IMR-90 (cell line): ENCODE results near the gene ATOH8. TPM values are rescaled to one million over a fixed set of nuclear protein-coding genes. Genes with fewer than 3 reads are reported as not detected.

Experiments
- ATAC-seq: fragments of 200-7000 bp; cut with Tn5 transposase; 2 replicates; pipeline ENCODE4 v1.9.1; 2020; ENCODE audit warnings: low read depth, mild to moderate bottlenecking, moderate library complexity
- BruUV-seq: library from RNA; stranded (reverse); fragments of 400-500 nt; replicated peaks from 2 replicates; lab custom pipeline; 2021; lab: Mats Ljungman, UMichigan
- CTCF ChIA-PET: fragments of 300-600 bp; formaldehyde crosslinking; extraction: SDS; loops from one replicate; lab custom pipeline; 2021; ENCODE audit warnings: antibody characterized with exemption; lab: Yijun Ruan, JAX
- POLR2A ChIA-PET: fragments of 300-600 bp; sonication (Branson Sonifier 250); formaldehyde crosslinking; loops from one replicate; lab custom pipeline; 2022; ENCODE audit warnings: antibody characterized with exemption; ENCODE audit not compliant: unreplicated experiment; lab: Charles Lee
- DNase-seq: peaks from one replicate; pipeline ENCODE4 v3.0.0; 2013
- H2AFZ ChIP-seq: replicated peaks from 2 replicates; pipeline ENCODE3; 2013; ENCODE audit warnings: low read length, mild to moderate bottlenecking; ENCODE audit not compliant: poor library complexity
- H2AK5ac ChIP-seq: 2 replicates; pipeline ENCODE4 v1.6.1; 2013; ENCODE audit warnings: low read depth, low read length, inconsistent platforms
- H2AK9ac ChIP-seq: replicated peaks from 2 replicates; pipeline ENCODE3; 2013; ENCODE audit warnings: mild to moderate bottlenecking, low read depth, low read length, moderate library complexity; ENCODE audit not compliant: poor library complexity
- H2BK120ac ChIP-seq: 2 replicates; pipeline ENCODE4 v1.6.1; 2013; ENCODE audit warnings: low read depth, low read length, inconsistent platforms
- H2BK15ac ChIP-seq: 3 replicates; pipeline ENCODE4 v1.6.1; 2013; ENCODE audit warnings: low read depth, low read length, inconsistent platforms
- H2BK20ac ChIP-seq: 2 replicates; pipeline ENCODE4 v1.6.1; 2013; ENCODE audit warnings: low read depth, mild to moderate bottlenecking, inconsistent platforms, low read length, moderate library complexity
- H2BK5ac ChIP-seq: 2 replicates; pipeline ENCODE4 v1.6.1; 2013; ENCODE audit warnings: mild to moderate bottlenecking, low read depth, low read length, inconsistent platforms; ENCODE audit not compliant: poor library complexity, severe bottlenecking
- H3K14ac ChIP-seq: replicated peaks from 2 replicates; pipeline ENCODE4 v1.6.1; 2013; ENCODE audit warnings: low read depth, low read length, inconsistent platforms
- H3K18ac ChIP-seq: 2 replicates; pipeline ENCODE4 v1.6.1; 2013; ENCODE audit warnings: low read depth, low read length, control low read depth
- H3K23ac ChIP-seq: 2 replicates; pipeline ENCODE4 v1.6.1; 2013; ENCODE audit warnings: low read depth, low read length, inconsistent platforms
- H3K27ac ChIP-seq: 2 replicates; pipeline ENCODE4 v1.5.1; 2013; ENCODE audit warnings: mild to moderate bottlenecking, control low read depth, low read length; ENCODE audit not compliant: insufficient read depth
- H3K27me3 ChIP-seq: 2 replicates; pipeline ENCODE4 v1.6.1; 2013; ENCODE audit warnings: low read length; ENCODE audit not compliant: control insufficient read depth, insufficient read depth
- H3K36me3 ChIP-seq: 2 replicates; pipeline ENCODE4 v1.6.1; 2013; ENCODE audit warnings: low read length, mixed read lengths; ENCODE audit not compliant: control insufficient read depth, insufficient read depth
- H3K4ac ChIP-seq: 2 replicates; pipeline ENCODE4 v1.6.1; 2013; ENCODE audit warnings: low read depth, low read length, inconsistent platforms
- H3K4me1 ChIP-seq: 2 replicates; pipeline ENCODE4 v1.6.1; 2013; ENCODE audit warnings: low read length, mixed read lengths; ENCODE audit not compliant: control insufficient read depth, insufficient read depth
- H3K4me2 ChIP-seq: 2 replicates; pipeline ENCODE4 v1.6.1; 2013; ENCODE audit warnings: low read depth, mild to moderate bottlenecking, control low read depth, low read length, moderate library complexity
- H3K4me3 ChIP-seq: 2 replicates; pipeline ENCODE4 v1.5.1; 2013; ENCODE audit warnings: low read depth, mild to moderate bottlenecking, control low read depth, low read length, moderate library complexity; ENCODE audit not compliant: insufficient read depth
- H3K56ac ChIP-seq: 2 replicates; pipeline ENCODE4 v1.6.1; 2013; ENCODE audit warnings: low read length, inconsistent platforms; ENCODE audit not compliant: insufficient read depth; ENCODE audit errors: extremely low read depth
- H3K79me1 ChIP-seq, 2 experiments: 2 replicates each; pipeline ENCODE4 v1.6.1; 2013; ENCODE audit warnings: low read length in 2 of 2, inconsistent platforms in 1 of 2, low read depth in 1 of 2
- H3K9ac ChIP-seq: 2 replicates; pipeline ENCODE4 v1.6.1; 2013; ENCODE audit warnings: low read depth, low read length, control low read depth
- H3K9me1 ChIP-seq: 2 replicates; pipeline ENCODE4 v1.6.1; 2013; ENCODE audit warnings: low read length, inconsistent platforms; ENCODE audit not compliant: insufficient read depth
- H3K9me3 ChIP-seq: 2 replicates; pipeline ENCODE4 v1.6.1; 2013; ENCODE audit warnings: low read length; ENCODE audit not compliant: control insufficient read depth, insufficient read depth
- H4K20me1 ChIP-seq: 2 replicates; pipeline ENCODE4 v1.6.1; 2013; ENCODE audit warnings: low read length, inconsistent platforms; ENCODE audit not compliant: insufficient read depth
- H4K5ac ChIP-seq: 2 replicates; pipeline ENCODE4 v1.6.1; 2013; ENCODE audit warnings: mild to moderate bottlenecking, low read depth, low read length, control low read depth
- H4K8ac ChIP-seq, 2 experiments: 2 replicates each; pipeline ENCODE4 v1.6.1; 2013; ENCODE audit warnings: low read depth in 2 of 2, low read length in 2 of 2, control low read depth in 1 of 2, inconsistent platforms in 1 of 2
- H4K91ac ChIP-seq: 2 replicates; pipeline ENCODE4 v1.6.1; 2013; ENCODE audit warnings: low read depth, low read length, inconsistent platforms; ENCODE audit not compliant: insufficient read depth
- BHLHE40 ChIP-seq: fragments of 150-350 bp; IDR thresholded peaks from 2 replicates; pipeline ENCODE4 v1.6.1; 2016; ENCODE audit warnings: mild to moderate bottlenecking, low read depth, low read length
- CEBPB ChIP-seq: IDR thresholded peaks from 2 replicates; pipeline ENCODE4 v1.6.1; 2012; ENCODE audit warnings: low read depth, low read length, improper control_type of control experiment
- CTCF ChIP-seq: conservative IDR thresholded peaks from 2 replicates; pipeline ENCODE4 v1.5.1; 2012; ENCODE audit warnings: mild to moderate bottlenecking, low read depth, low read length, improper control_type of control experiment
- ELK1 ChIP-seq: fragments of 150-350 bp; IDR thresholded peaks from 2 replicates; pipeline ENCODE4 v1.6.1; 2016; ENCODE audit warnings: low read depth, mild to moderate bottlenecking, low read length, moderate library complexity, borderline replicate concordance
- FOS ChIP-seq: fragments of 150-350 bp; IDR thresholded peaks from 2 replicates; pipeline ENCODE4 v1.6.1; 2016; ENCODE audit warnings: low read depth, low read length
- MXI1 ChIP-seq: IDR thresholded peaks from 2 replicates; pipeline ENCODE4 v1.6.1; 2012; ENCODE audit warnings: low read depth, mild to moderate bottlenecking, low read length, moderate library complexity, borderline replicate concordance
- POLR2A ChIP-seq: IDR thresholded peaks from 2 replicates; pipeline ENCODE4 v1.6.1; 2012; ENCODE audit warnings: mild to moderate bottlenecking, low read depth, low read length
- RAD21 ChIP-seq: IDR thresholded peaks from 2 replicates; pipeline ENCODE4 v1.6.1; 2012; ENCODE audit warnings: low read length, improper control_type of control experiment
- RCOR1 ChIP-seq: IDR thresholded peaks from 2 replicates; pipeline ENCODE4 v1.6.1; 2012; ENCODE audit warnings: mild to moderate bottlenecking, low read length, improper control_type of control experiment; ENCODE audit not compliant: insufficient replicate concordance
- RFX5 ChIP-seq: IDR thresholded peaks from 2 replicates; pipeline ENCODE4 v1.8.0; 2012; ENCODE audit warnings: low read depth, mild to moderate bottlenecking, low read length, moderate library complexity
- WGBS, 2 experiments: methylation state at CpG; one replicate each; pipeline versions ENCODE4 v1.1.5 to v1.1.7; 2013; ENCODE audit warnings: missing lambda C conversion rate in 2 of 2; ENCODE audit not compliant: insufficient read length in 1 of 2; ENCODE audit errors: extremely low coverage in 2 of 2; 5-methylcytosine and 5-hydroxymethylcytosine counted together
- dilution Hi-C: fragments of 300-500 bp; cut with HindIII; formaldehyde crosslinking; loops from one replicate; pipeline ENCODE4 v1.14.3; 2018; ENCODE audit warnings: low sequenced_read_pairs; ENCODE audit not compliant: unreplicated experiment
- in situ Hi-C: fragments of 300-500 bp; cut with MboI; formaldehyde crosslinking; loops from 3 replicates; pipeline ENCODE4 v1.14.3; 2019; ENCODE audit warnings: low sequenced_read_pairs, inconsistent platforms, mixed read lengths
- intact Hi-C: fragments of 100-400 bp; cut with micrococcal nuclease; formaldehyde crosslinking; loops from 2 replicates; pipeline ENCODE4 v1.10.0; 2022
- polyA plus RNA-seq, 3 experiments: library from polyadenylated mRNA; depleted of rRNA; stranded (reverse); fragments of >200 nt; gene quantifications; 2 replicates each; pipeline ENCODE4 v1.2.3, GENCODE V29; 2012; ENCODE audit warnings: low replicate concordance in 1 of 3
- total RNA-seq: library from RNA; depleted of rRNA; stranded (reverse); fragments of >200 nt; gene quantifications from 2 replicates; pipeline ENCODE4 v1.2.3, GENCODE V29; 2012

The ATOH8 gene
- total and polyA plus RNA-seq, 2 of the 4 experiments (the other 2 are of a cell fraction): 7.9 to 9.0 TPM

- dilution Hi-C loops (no loop called here), intact Hi-C loops (no loop called here), in situ Hi-C loops (loop anchor here (5.0 kb wide), 1 partner anchor 356 kb away; no protein-coding TSS in a partner anchor)
- CTCF ChIA-PET: no interaction called here
- Histone ChIP-seq H2BK20ac (no peak overlapping the region), H3K27ac (no peak overlapping the region), H3K9ac (no peak overlapping the region), H2BK120ac (no peak overlapping the region), H3K79me1 (no peaks in the 10 kb centered on the region), H3K4me2 (no peak overlapping the region), H2BK15ac (no peak overlapping the region), H4K91ac (no peak overlapping the region), H2AK5ac (no peak overlapping the region), H4K8ac (no peak overlapping the region), H2AFZ (no peak overlapping the region), H3K14ac (no peak overlapping the region), H3K18ac (no peak overlapping the region), H3K4me3 (no peak overlapping the region), H2BK5ac (no peak overlapping the region), H3K9me3 (no peaks in the 10 kb centered on the region; the same call in 1 of the 2 replicates), H3K9me1 (0 out of 2 replicates have a peak, but pooled peaks cover 3% of the 10 kb centered on the region), H2AK9ac (no peak overlapping the region), H3K36me3 (no peaks in the 10 kb centered on the region), H3K4ac (no peak overlapping the region), H3K4me1 (peaks cover 5% of the 10 kb centered on the region), H3K27me3 (peaks cover 11% of the 10 kb centered on the region), H4K5ac (no peak overlapping the region), H3K56ac (no peak overlapping the region), H4K20me1 (no peaks in the 10 kb centered on the region), H3K23ac (no peak overlapping the region)
- no TSS peak for BruUV-seq
- TF ChIP-seq CTCF: no peak
- TF ChIP-seq MXI1: no peak
- TF ChIP-seq BHLHE40: no peak
- no peak for TF ChIP-seq CEBPB
- TF ChIP-seq POLR2A: no peak
- no peak for TF ChIP-seq FOS
- TF ChIP-seq RAD21: no peak
- no peak for TF ChIP-seq ELK1
- no peak for TF ChIP-seq RCOR1
- TF ChIP-seq RFX5: no peak
- no peak for DNase-seq
- ATAC-seq: no peak
- WGBS, 2 experiments: 92% methylated on average over 2 of the region's 4 CpGs; no CpG with 5 or more reads in 1 of the 2 experiments
- POLR2A ChIA-PET: no interaction called here
These were observed 32.1 kb upstream of the ATOH8 start for GRCh38 chr2:85721641-85722040.
